Transverse colon (tissue), 4 donors: ENCODE measurements around the gene DENND1A. TPM values are rescaled to one million over a fixed set of nuclear protein-coding genes. Genes with fewer than 3 reads are reported as not detected.

Experiments used
- DNase-seq: peaks from one replicate; pipeline ENCODE4 v3.0.0-alpha.2; 2019
- H3K27ac ChIP-seq, 4 donors: fragments of 200-600 bp; sonication (generic); 2 replicates each; pipeline ENCODE4 v1.5.1; 2016 to 2018; ENCODE audit warnings: inconsistent platforms in 4 of 4
- H3K27me3 ChIP-seq: fragments of 200-600 bp; sonication (generic); 2 replicates; pipeline ENCODE4 v1.5.1; 2017; ENCODE audit warnings: inconsistent platforms
- H3K36me3 ChIP-seq, 4 donors: fragments of 200-600 bp; sonication (generic); 2 replicates each; pipeline ENCODE4 v1.5.1; 2017 to 2019; ENCODE audit warnings: inconsistent platforms in 4 of 4
- H3K4me1 ChIP-seq, 4 donors: fragments of 200-600 bp; sonication (generic); 2 replicates each; pipeline ENCODE4 v1.5.1; 2017 to 2020; ENCODE audit warnings: inconsistent platforms in 4 of 4
- H3K4me3 ChIP-seq, 4 donors: fragments of 200-600 bp; sonication (generic); 1 replicate in 1 of 4; 2 replicates in 3 of 4; pipeline versions ENCODE4 v1.5.1 to v1.6.1; 2017 to 2019; ENCODE audit warnings: inconsistent platforms in 4 of 4
- H3K9me3 ChIP-seq, 2 donors: fragments of 200-600 bp; sonication (generic); 2 replicates each; pipeline ENCODE4 v1.5.1; 2017 to 2019; ENCODE audit warnings: inconsistent platforms in 2 of 2
- CTCF ChIP-seq, 5 experiments: fragments of 200-600 bp in 3 of 5; fragments of 450-650 bp in 2 of 5; sonication (generic) in 3 of 5; IDR thresholded peaks; 1 replicate in 2 of 5; 2 replicates in 3 of 5; pipeline ENCODE4 v1.5.1; 2016 to 2017; ENCODE audit warnings: antibody characterized with exemption in 5 of 5, inconsistent platforms in 3 of 5, mild to moderate bottlenecking in 2 of 5, moderate library complexity in 1 of 5
- EP300 ChIP-seq: sonication (generic); formaldehyde crosslinking; IDR thresholded peaks from one replicate; pipeline ENCODE4 v1.6.1; 2017; ENCODE audit warnings: antibody characterized with exemption, low read depth
- POLR2A ChIP-seq: fragments of 450-650 bp; IDR thresholded peaks from one replicate; pipeline ENCODE4 v1.6.1; 2016; ENCODE audit warnings: antibody characterized with exemption, mild to moderate bottlenecking, moderate library complexity
- POLR2AphosphoS5 ChIP-seq, 3 donors: sonication (generic); formaldehyde crosslinking; IDR thresholded peaks; one replicate each; pipeline ENCODE4 v1.6.1; 2016; ENCODE audit warnings: antibody characterized with exemption in 3 of 3
- WGBS, 2 donors: methylation state at CpG; one replicate each; pipeline ENCODE4 v1.1.5; 2018; ENCODE audit warnings: low coverage in 1 of 2; 5-methylcytosine and 5-hydroxymethylcytosine counted together
- in situ Hi-C, 4 donors: fragments of 200-750 bp; cut with MboI; loops; one replicate each; pipeline versions ENCODE4 v1.15.0 to v1.15.1; 2017; ENCODE audit warnings: low sequenced_read_pairs in 3 of 4, low pct_ligation_motif_present in 1 of 4, low pct_unique_long_range_greater_than_20kb in 1 of 4
- intact Hi-C: fragments of 100-400 bp; cut with DNase I; formaldehyde crosslinking; loops from one replicate; pipeline ENCODE4 v1.15.1; 2023; ENCODE audit warnings: low total_unique reads
- total RNA-seq, 4 donors: library from RNA; depleted of rRNA; stranded (reverse); fragments of >200 nt; gene quantifications; one replicate each; pipeline ENCODE4 v1.1.0, GENCODE V29; 2016

Gene DENND1A
- total RNA-seq, 4 donors from 2014 or later, result 12.5 to 78.6 (median 40.0) TPM

- intact Hi-C loops, result no loop called here
Measured at GRCh38 chr9:123542435-123543225, 387.3 kb downstream of the DENND1A start.

GRCh38 chr9:123541411-123541810 is 388.5 kb downstream of the DENND1A start:
- H3K27ac ChIP-seq, result no peak overlapping the region
- H3K4me3 ChIP-seq, result no peak overlapping the region
- H3K9me3 ChIP-seq, result no peaks in the 10 kb centered on the region
- H3K4me1 ChIP-seq, result peaks cover 0 to 4% (median 0%) of the 10 kb centered on the region in 4 donors
- no peaks in the 10 kb centered on the region for H3K36me3 ChIP-seq
- intact Hi-C loops (no loop called here), in situ Hi-C loops (loop anchor here in 3 of 4 donors (10.0 to 25.0 kb wide), 3 partner anchors 493 to 503 kb away; no protein-coding TSS in a partner anchor)
- 73 to 83% methylated on average over 5 of the region's 5 CpGs for WGBS, 2 donors
- H3K27me3 ChIP-seq, result no peaks in the 10 kb centered on the region
- DNase-seq, result no peak
- TF ChIP-seq POLR2AphosphoS5 (IDR thresholded peaks at IDR 0.05) (no peak), POLR2A (no peak), CTCF (IDR thresholded peaks at IDR 0.05) (no peak), EP300 (no peak)

More at GRCh38 chr9:123542435-123543225, 387.3 kb downstream of the DENND1A start:
- no peak for TF ChIP-seq EP300
- Histone ChIP-seq H3K27ac (no peak overlapping the region), H3K4me1 (peaks cover 0 to 4% (median 0%) of the 10 kb centered on the region in 4 donors), H3K36me3 (no peaks in the 10 kb centered on the region), H3K27me3 (no peaks in the 10 kb centered on the region), H3K4me3 (no peak overlapping the region), H3K9me3 (no peaks in the 10 kb centered on the region)
- in situ Hi-C loops, result loop anchor here in 3 of 4 donors (10.0 to 25.0 kb wide), 3 partner anchors 492 to 502 kb away; no protein-coding TSS in a partner anchor
- 90 to 100% methylated on average over 2 to 11 of the region's 11 CpGs for WGBS, 2 donors
- no peak for DNase-seq

- intact Hi-C loops (no loop called here), in situ Hi-C loops (loop anchor here in 3 of 4 donors (10.0 to 25.0 kb wide), 3 partner anchors 494 to 504 kb away; no protein-coding TSS in a partner anchor)
- 78% methylated on average over 3 of the region's 3 CpGs; no CpG with 5 or more reads in 1 of the 2 donors for WGBS, 2 donors
- Histone ChIP-seq H3K27me3 (no peaks in the 10 kb centered on the region), H3K4me3 (no peak overlapping the region), H3K36me3 (no peaks in the 10 kb centered on the region), H3K9me3 (no peaks in the 10 kb centered on the region), H3K27ac (no peak overlapping the region), H3K4me1 (peaks cover 0 to 4% (median 0%) of the 10 kb centered on the region in 4 donors)
- TF ChIP-seq EP300 (no peak), POLR2AphosphoS5 (IDR thresholded peaks at IDR 0.05) (no peak), CTCF (IDR thresholded peaks at IDR 0.05) (no peak), POLR2A (no peak)
- DNase-seq, result no peak
Measured at GRCh38 chr9:123540457-123540856, 389.5 kb downstream of the DENND1A start.

- H3K27me3 ChIP-seq, result no peaks in the 10 kb centered on the region
- no peak overlapping the region for H3K27ac ChIP-seq
- no peaks in the 10 kb centered on the region for H3K4me1 ChIP-seq
- intact Hi-C loops, result no loop called here
- no peak overlapping the region for H3K4me3 ChIP-seq
- H3K9me3 ChIP-seq, result no peaks in the 10 kb centered on the region
- no peak for DNase-seq
- TF ChIP-seq POLR2A, result no peak
- no peak for TF ChIP-seq CTCF (IDR thresholded peaks at IDR 0.05)
- TF ChIP-seq POLR2AphosphoS5 (IDR thresholded peaks at IDR 0.05), result no peak
- no peak for TF ChIP-seq EP300
- in situ Hi-C loops, result loop anchor here in 1 of 4 donors (25.0 kb wide), 1 partner anchor 499 kb away; no protein-coding TSS in a partner anchor
- no peaks in the 10 kb centered on the region for H3K36me3 ChIP-seq
- WGBS, 2 donors, result 88 to 92% methylated on average over 3 of the region's 3 CpGs
Measured at GRCh38 chr9:123537809-123538208, 392.1 kb downstream of the DENND1A start.
